ENCODE results near the gene KIT.
A peak's percentile ranks its signal among the peaks of the same experiment; 100 is the strongest.

GRCh38 chr4:54659313-54659712 is 1.6 kb downstream of the KIT start:
- TF ChIP-seq CTCF (optimal IDR thresholded peaks at IDR 0.05 in 1 of 3, IDR thresholded peaks at IDR 0.05 in 1 of 3, conservative IDR thresholded peaks at IDR 0.05 in 1 of 3; ENCODE audit: extremely low read depth in 1 of 3, insufficient read depth in 2 of 3, low read length in 3 of 3): no peak
- TF ChIP-seq EZH2 (IDR thresholded peaks at IDR 0.05; ENCODE audit: low read length): peak; percentile 64

All from keratinocyte (primary cell).